OCI-LY1 (cell line): ENCODE results near the gene PNPT1.

Experiments used
- EZH2 ChIP-seq: fragments of 200-600 bp; sonication (generic), shearing (Covaris generic); IDR thresholded peaks from 2 replicates; pipeline ENCODE4 v1.8.0; 2017; ENCODE audit warnings: borderline replicate concordance, mixed run types, mild to moderate bottlenecking, antibody characterized with exemption, low read length, moderate library complexity, mixed read lengths
- TF ChIP-seq, protein P1 (sequence below): fragments of 200-600 bp; sonication (generic), shearing (Covaris generic); IDR thresholded peaks from 2 replicates; pipeline ENCODE4 v1.5.1; 2017; ENCODE audit warnings: mild to moderate bottlenecking, antibody characterized with exemption, low read length, moderate library complexity, mixed read lengths

GRCh38 chr2:55693181-55694125 lies at the start of gene PNPT1:
- TF ChIP-seq, protein P1, sequence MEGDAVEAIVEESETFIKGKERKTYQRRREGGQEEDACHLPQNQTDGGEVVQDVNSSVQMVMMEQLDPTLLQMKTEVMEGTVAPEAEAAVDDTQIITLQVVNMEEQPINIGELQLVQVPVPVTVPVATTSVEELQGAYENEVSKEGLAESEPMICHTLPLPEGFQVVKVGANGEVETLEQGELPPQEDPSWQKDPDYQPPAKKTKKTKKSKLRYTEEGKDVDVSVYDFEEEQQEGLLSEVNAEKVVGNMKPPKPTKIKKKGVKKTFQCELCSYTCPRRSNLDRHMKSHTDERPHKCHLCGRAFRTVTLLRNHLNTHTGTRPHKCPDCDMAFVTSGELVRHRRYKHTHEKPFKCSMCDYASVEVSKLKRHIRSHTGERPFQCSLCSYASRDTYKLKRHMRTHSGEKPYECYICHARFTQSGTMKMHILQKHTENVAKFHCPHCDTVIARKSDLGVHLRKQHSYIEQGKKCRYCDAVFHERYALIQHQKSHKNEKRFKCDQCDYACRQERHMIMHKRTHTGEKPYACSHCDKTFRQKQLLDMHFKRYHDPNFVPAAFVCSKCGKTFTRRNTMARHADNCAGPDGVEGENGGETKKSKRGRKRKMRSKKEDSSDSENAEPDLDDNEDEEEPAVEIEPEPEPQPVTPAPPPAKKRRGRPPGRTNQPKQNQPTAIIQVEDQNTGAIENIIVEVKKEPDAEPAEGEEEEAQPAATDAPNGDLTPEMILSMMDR: no peak
- TF ChIP-seq EZH2: no peak
